Ectodermal cell (in vitro differentiated cells): ENCODE data around the gene CENPC.

Source experiments
- H3K27ac ChIP-seq: 2 replicates; pipeline ENCODE4 v1.7.0; 2013; ENCODE audit warnings: mild to moderate bottlenecking, low read depth, low read length; ENCODE audit not compliant: insufficient read depth, poor library complexity, severe bottlenecking
- H3K27me3 ChIP-seq: 2 replicates; pipeline ENCODE4 v1.7.0; 2013; ENCODE audit warnings: mild to moderate bottlenecking, low read length; ENCODE audit not compliant: insufficient read depth, control insufficient read depth, poor library complexity, severe bottlenecking
- H3K36me3 ChIP-seq: one replicate; pipeline ENCODE4 v1.7.0; 2013; ENCODE audit warnings: low read length; ENCODE audit not compliant: control insufficient read depth, insufficient read depth
- H3K4me1 ChIP-seq: one replicate; pipeline ENCODE4 v1.7.0; 2013; ENCODE audit warnings: low read length; ENCODE audit not compliant: control insufficient read depth, insufficient read depth
- H3K4me3 ChIP-seq: 2 replicates; pipeline ENCODE4 v1.7.0; 2013; ENCODE audit warnings: low read depth, low read length, control low read depth; ENCODE audit not compliant: insufficient read depth
- H3K9me3 ChIP-seq: 2 replicates; pipeline ENCODE4 v1.7.0; 2013; ENCODE audit warnings: mild to moderate bottlenecking, low read length, moderate library complexity; ENCODE audit not compliant: control insufficient read depth
- WGBS, 2 experiments: methylation state at CpG; one replicate each; pipeline ENCODE4 v1.1.7; 2013; ENCODE audit warnings: missing lambda C conversion rate in 2 of 2; 5-methylcytosine and 5-hydroxymethylcytosine counted together

Gene CENPC

GRCh38 chr4:67437974-67438713 is 107.2 kb downstream of the CENPC start:
- no peaks in the 10 kb centered on the region for H3K9me3 ChIP-seq
- no peaks in the 10 kb centered on the region for H3K4me1 ChIP-seq
- H3K4me3 ChIP-seq: no peak overlapping the region
- WGBS, 2 experiments: 96 to 100% methylated on average over 1 of the region's 2 CpGs
- H3K27ac ChIP-seq: peak overlapping the region; percentile 36
- H3K36me3 ChIP-seq: no peaks in the 10 kb centered on the region
- no peaks in the 10 kb centered on the region for H3K27me3 ChIP-seq

GRCh38 chr4:67436742-67437141 is 108.6 kb downstream of the CENPC start:
- no peak overlapping the region for H3K27ac ChIP-seq
- no peak overlapping the region for H3K4me3 ChIP-seq
- no peaks in the 10 kb centered on the region for H3K9me3 ChIP-seq
- H3K27me3 ChIP-seq: no peaks in the 10 kb centered on the region
- H3K4me1 ChIP-seq: no peaks in the 10 kb centered on the region
- no peaks in the 10 kb centered on the region for H3K36me3 ChIP-seq
- WGBS, 2 experiments: 88 to 95% methylated on average over 1 to 2 of the region's 2 CpGs

- no peaks in the 10 kb centered on the region for H3K4me1 ChIP-seq
- 47 to 59% methylated on average over 1 of the region's 1 CpG for WGBS, 2 experiments
Measured at GRCh38 chr4:67430989-67431388, 114.3 kb downstream of the CENPC start.

GRCh38 chr4:67428819-67429218 is 116.5 kb downstream of the CENPC start:
- H3K27me3 ChIP-seq: no peaks in the 10 kb centered on the region
- H3K27ac ChIP-seq: no peak overlapping the region
- no peak overlapping the region for H3K4me3 ChIP-seq
- no peaks in the 10 kb centered on the region for H3K36me3 ChIP-seq
- no peaks in the 10 kb centered on the region for H3K4me1 ChIP-seq
- 90% methylated on average over 2 of the region's 2 CpGs for WGBS, 2 experiments
- H3K9me3 ChIP-seq: no peaks in the 10 kb centered on the region

More at GRCh38 chr4:67430989-67431388, 114.3 kb downstream of the CENPC start:
- Histone ChIP-seq H3K27me3 (no peaks in the 10 kb centered on the region), H3K27ac (no peak overlapping the region), H3K36me3 (no peaks in the 10 kb centered on the region), H3K4me3 (no peak overlapping the region), H3K9me3 (no peaks in the 10 kb centered on the region)
